Neural crest cell (in vitro differentiated cells): ENCODE data around the gene YWHAH. TPM values are rescaled to one million over a fixed set of nuclear protein-coding genes. Genes with fewer than 3 reads are reported as not detected.

ENCODE experiments used
- DNase-seq: peaks from one replicate; pipeline ENCODE4 v3.0.0; 2021; ENCODE audit warnings: low read depth, mixed read lengths, low spot score
- H3K27ac Mint-ChIP-seq: one replicate; pipeline ENCODE4 v1.8.0; 2021; ENCODE audit warnings: mild to moderate bottlenecking, mixed read lengths; ENCODE audit not compliant: unreplicated experiment
- H3K27me3 Mint-ChIP-seq: 2 replicates; pipeline ENCODE4 v1.8.0; 2021; ENCODE audit warnings: low read depth, mild to moderate bottlenecking, mixed read lengths
- H3K36me3 Mint-ChIP-seq: 2 replicates; pipeline ENCODE4 v1.8.0; 2021; ENCODE audit warnings: low read depth, mild to moderate bottlenecking, mixed read lengths
- H3K4me1 Mint-ChIP-seq: 2 replicates; pipeline ENCODE4 v1.8.0; 2021; ENCODE audit warnings: mixed read lengths
- H3K4me3 Mint-ChIP-seq: one replicate; pipeline ENCODE4 v1.8.0; 2021; ENCODE audit warnings: mild to moderate bottlenecking, mixed read lengths
- H3K9me3 Mint-ChIP-seq: 2 replicates; pipeline ENCODE4 v1.8.0; 2021; ENCODE audit warnings: mixed read lengths
- CTCF ChIP-seq: fragments of 200-600 bp; sonication (generic); conservative IDR thresholded peaks from 2 replicates; pipeline ENCODE4 v1.5.0; 2021; ENCODE audit warnings: antibody characterized with exemption, mild to moderate bottlenecking
- total RNA-seq: library from RNA; stranded (reverse); gene quantifications from 2 replicates; pipeline ENCODE4 v1.2.1, GENCODE V29; 2021

The YWHAH gene
- total RNA-seq, 1 donor from 2014 or later, result 162 TPM

GRCh38 chr22:31906569-31906968 lies 37.8 kb upstream of the YWHAH start:
- DNase-seq, result no peak
- H3K27me3 Mint-ChIP-seq, result no peaks in the 10 kb centered on the region
- H3K36me3 Mint-ChIP-seq, result peaks cover 7% of the 10 kb centered on the region
- H3K4me1 Mint-ChIP-seq, result peaks cover 10% of the 10 kb centered on the region
- no peak overlapping the region for H3K27ac Mint-ChIP-seq
- no peak overlapping the region for H3K4me3 Mint-ChIP-seq
- TF ChIP-seq CTCF, result no peak
- H3K9me3 Mint-ChIP-seq, result no peaks in the 10 kb centered on the region

- Mint-ChIP-seq H3K9me3 (no peaks in the 10 kb centered on the region), H3K4me1 (peaks cover 10% of the 10 kb centered on the region), H3K27ac (no peak overlapping the region), H3K36me3 (peaks cover 7% of the 10 kb centered on the region), H3K27me3 (no peaks in the 10 kb centered on the region), H3K4me3 (no peak overlapping the region)
- no peak for DNase-seq
- no peak for TF ChIP-seq CTCF
Measured at GRCh38 chr22:31909977-31910376, 34.4 kb upstream of the YWHAH start.

GRCh38 chr22:31911565-31912406 lies 32.5 kb upstream of the YWHAH start:
- Mint-ChIP-seq H3K9me3 (no peaks in the 10 kb centered on the region), H3K36me3 (peaks cover 7% of the 10 kb centered on the region), H3K27me3 (no peaks in the 10 kb centered on the region), H3K27ac (no peak overlapping the region), H3K4me3 (no peak overlapping the region), H3K4me1 (peaks cover 8% of the 10 kb centered on the region)
- TF ChIP-seq CTCF, result no peak
- no peak for DNase-seq

GRCh38 chr22:31912407-31912743 lies 32.0 kb upstream of the YWHAH start:
- Mint-ChIP-seq H3K36me3 (peaks cover 7% of the 10 kb centered on the region), H3K4me3 (no peak overlapping the region), H3K27me3 (no peaks in the 10 kb centered on the region), H3K4me1 (peaks cover 5% of the 10 kb centered on the region), H3K9me3 (no peaks in the 10 kb centered on the region), H3K27ac (no peak overlapping the region)
- TF ChIP-seq CTCF, result no peak
- DNase-seq, result no peak

- no peak overlapping the region for H3K4me3 Mint-ChIP-seq
Measured at GRCh38 chr22:31915586-31915985, 28.7 kb upstream of the YWHAH start.

More at GRCh38 chr22:31915586-31915985, 28.7 kb upstream of the YWHAH start:
- no peak for DNase-seq
- Mint-ChIP-seq H3K27me3 (no peaks in the 10 kb centered on the region), H3K36me3 (no peaks in the 10 kb centered on the region), H3K4me1 (peaks cover 5% of the 10 kb centered on the region), H3K27ac (no peak overlapping the region), H3K9me3 (no peaks in the 10 kb centered on the region)
- TF ChIP-seq CTCF, result no peak
